Measurements from ENCODE around the gene ZBTB16. TPM values are rescaled to one million over a fixed set of nuclear protein-coding genes. Genes with fewer than 3 reads are reported as not detected.

ZBTB16 gene
- polyA plus RNA-seq, 1 donor (not counting 4 experiments of a cell fraction or from before 2014, with no cell fraction given) = 0.18 TPM

GRCh38 chr11:114169321-114169749, 109.8 kb downstream of the ZBTB16 start:
- Histone ChIP-seq H3K4me1 (ENCODE audit: control insufficient read depth, extremely low read depth, insufficient read depth, low read length) (peaks cover 20% of the 10 kb centered on the region), H3K9me1 (ENCODE audit: control insufficient read depth, extremely low read depth, insufficient read depth, low read length) (no peaks in the 10 kb centered on the region), H3K79me2 (ENCODE audit: control insufficient read depth, insufficient read depth, low read length) (no peaks in the 10 kb centered on the region), H3K9me3 (ENCODE audit: control insufficient read depth, low read depth, low read length) (no peaks in the 10 kb centered on the region), H3K27ac (ENCODE audit: control insufficient read depth, insufficient read depth, low read length) (no peak overlapping the region), H3K4me2 (ENCODE audit: control insufficient read depth, extremely low read depth, insufficient read depth, low read depth, low read length) (no peak overlapping the region), H3K27me3 (ENCODE audit: control insufficient read depth, extremely low read depth, insufficient read depth, low read length) (peaks cover 77% of the 10 kb centered on the region), H3K9ac (ENCODE audit: control insufficient read depth, extremely low read depth, insufficient read depth, low read length) (no peak overlapping the region), H2AFZ (ENCODE audit: control insufficient read depth, low read length) (no peak overlapping the region), H3K4me3 (ENCODE audit: control insufficient read depth in 2 of 3, extremely low read depth in 1 of 3, insufficient read depth in 2 of 3, low read depth in 1 of 3, low read length in 3 of 3) (no peak overlapping the region), H4K20me1 (ENCODE audit: control insufficient read depth, extremely low read depth, insufficient read depth, low read length) (peaks cover 3% of the 10 kb centered on the region), H3K36me3 (ENCODE audit: control insufficient read depth in 2 of 2, extremely low read depth in 1 of 2, insufficient read depth in 2 of 2, low read length in 2 of 2) (no peaks in the 10 kb centered on the region)
- dilution Hi-C loops (cut with MboI; ENCODE audit: extremely low pct_ligation_motif_present, low sequenced_read_pairs) = no loop called here
- TF ChIP-seq CTCF (optimal IDR thresholded peaks at IDR 0.05 in 1 of 3, IDR thresholded peaks at IDR 0.05 in 1 of 3, conservative IDR thresholded peaks at IDR 0.05 in 1 of 3; ENCODE audit: extremely low read depth in 1 of 3, insufficient read depth in 2 of 3, low read length in 3 of 3) (no peak), EZH2 (IDR thresholded peaks at IDR 0.05; ENCODE audit: low read length) (no peak)
- DNase-seq (ENCODE audit: low read depth, low spot score) = no peak
- FAIRE-seq = no peak

GRCh38 chr11:114169821-114170220, 110.3 kb downstream of the ZBTB16 start:
- Histone ChIP-seq H3K4me1 (ENCODE audit: control insufficient read depth, extremely low read depth, insufficient read depth, low read length) (peaks cover 16% of the 10 kb centered on the region), H3K27me3 (ENCODE audit: control insufficient read depth, extremely low read depth, insufficient read depth, low read length) (peaks cover 80% of the 10 kb centered on the region), H2AFZ (ENCODE audit: control insufficient read depth, low read length) (no peak overlapping the region), H4K20me1 (ENCODE audit: control insufficient read depth, extremely low read depth, insufficient read depth, low read length) (peaks cover 3% of the 10 kb centered on the region), H3K9me3 (ENCODE audit: control insufficient read depth, low read depth, low read length) (no peaks in the 10 kb centered on the region), H3K36me3 (ENCODE audit: control insufficient read depth in 2 of 2, extremely low read depth in 1 of 2, insufficient read depth in 2 of 2, low read length in 2 of 2) (no peaks in the 10 kb centered on the region), H3K9ac (ENCODE audit: control insufficient read depth, extremely low read depth, insufficient read depth, low read length) (no peak overlapping the region), H3K79me2 (ENCODE audit: control insufficient read depth, insufficient read depth, low read length) (no peaks in the 10 kb centered on the region), H3K4me2 (ENCODE audit: control insufficient read depth, extremely low read depth, insufficient read depth, low read depth, low read length) (no peak overlapping the region), H3K4me3 (ENCODE audit: control insufficient read depth in 2 of 3, extremely low read depth in 1 of 3, insufficient read depth in 2 of 3, low read depth in 1 of 3, low read length in 3 of 3) (no peak overlapping the region), H3K27ac (ENCODE audit: control insufficient read depth, insufficient read depth, low read length) (no peak overlapping the region), H3K9me1 (ENCODE audit: control insufficient read depth, extremely low read depth, insufficient read depth, low read length) (no peaks in the 10 kb centered on the region)
- dilution Hi-C loops (cut with MboI; ENCODE audit: extremely low pct_ligation_motif_present, low sequenced_read_pairs) = no loop called here
- DNase-seq (ENCODE audit: low read depth, low spot score) (no peak), FAIRE-seq (no peak)
- no peak for TF ChIP-seq CTCF (optimal IDR thresholded peaks at IDR 0.05 in 1 of 3, IDR thresholded peaks at IDR 0.05 in 1 of 3, conservative IDR thresholded peaks at IDR 0.05 in 1 of 3; ENCODE audit: extremely low read depth in 1 of 3, insufficient read depth in 2 of 3, low read length in 3 of 3)
- TF ChIP-seq EZH2 (IDR thresholded peaks at IDR 0.05; ENCODE audit: low read length) = no peak
